H1 (cell line): ENCODE results near the gene CRB2. TPM values are rescaled to one million over a fixed set of nuclear protein-coding genes. Genes with fewer than 3 reads are reported as not detected.

Source experiments
- CTCF ChIA-PET: fragments of 300-600 bp; sonication (Branson Sonifier 250); formaldehyde crosslinking; loops from one replicate; lab custom pipeline; 2021; ENCODE audit not compliant: partially characterized antibody; lab: Charles Lee
- POLR2A ChIA-PET: fragments of 300-600 bp; sonication (Branson Sonifier 250); formaldehyde crosslinking; loops from one replicate; lab custom pipeline; 2021; ENCODE audit warnings: inconsistent platforms; ENCODE audit not compliant: partially characterized antibody; lab: Charles Lee
- DNase-seq, 2 experiments: peaks; one replicate each; pipeline versions ENCODE4 v3.0.0 to v3.0.0-alpha.2; 2010 to 2022; ENCODE audit warnings: low spot score in 2 of 2, low read depth in 1 of 2, mixed read lengths in 1 of 2
- FAIRE-seq: peaks from 2 replicates; lab custom pipeline; 2011; peaks lifted over from hg19 to GRCh38; lab: Jason Lieb, UNC
- H2AFZ ChIP-seq: 2 replicates; pipeline ENCODE4 v1.8.1; 2012; ENCODE audit warnings: low read length, inconsistent platforms
- H2AK5ac ChIP-seq: 2 replicates; pipeline ENCODE4 v1.6.1; 2013; ENCODE audit warnings: low read depth, low read length
- H2BK120ac ChIP-seq: replicated peaks from 2 replicates; pipeline ENCODE3; 2013; ENCODE audit warnings: low read depth, low read length, inconsistent platforms
- H2BK12ac ChIP-seq: 2 replicates; pipeline ENCODE4 v1.6.1; 2013; ENCODE audit warnings: low read depth, low read length
- H2BK15ac ChIP-seq: 2 replicates; pipeline ENCODE4 v1.6.1; 2013; ENCODE audit warnings: low read length
- H2BK20ac ChIP-seq: 2 replicates; pipeline ENCODE4 v1.6.1; 2013; ENCODE audit warnings: low read length
- H2BK5ac ChIP-seq: 2 replicates; pipeline ENCODE4 v1.6.1; 2013; ENCODE audit warnings: low read depth, low read length
- H3K14ac ChIP-seq: 2 replicates; pipeline ENCODE4 v1.6.1; 2013; ENCODE audit warnings: inconsistent platforms; ENCODE audit not compliant: insufficient read length
- H3K18ac ChIP-seq: 2 replicates; pipeline ENCODE4 v1.6.1; 2013; ENCODE audit warnings: low read length; ENCODE audit errors: extremely low read depth
- H3K23ac ChIP-seq: 2 replicates; pipeline ENCODE4 v1.6.1; 2013; ENCODE audit warnings: inconsistent platforms; ENCODE audit not compliant: insufficient read length
- H3K23me2 ChIP-seq: 2 replicates; pipeline ENCODE4 v1.6.1; 2013; ENCODE audit warnings: low read depth, low read length
- H3K27ac ChIP-seq: 2 replicates; pipeline ENCODE4 v1.6.1; 2011; ENCODE audit warnings: low read depth, low read length, inconsistent platforms
- H3K27me3 ChIP-seq, 4 experiments: replicated peaks in 1 of 4; 1 replicate in 1 of 4; 2 replicates in 3 of 4; pipeline versions ENCODE4 v1.6.1 to v1.8.1; 2011 to 2013; ENCODE audit warnings: low read length in 3 of 4, mild to moderate bottlenecking in 3 of 4, inconsistent platforms in 2 of 4, mixed read lengths in 2 of 4, moderate library complexity in 1 of 4; ENCODE audit not compliant: control insufficient read depth in 3 of 4, insufficient read depth in 3 of 4; ENCODE audit errors: extremely low read depth in 1 of 4
- H3K36me3 ChIP-seq, 4 experiments: 2 replicates each; pipeline versions ENCODE4 v1.6.1 to v1.8.1; 2011 to 2013; ENCODE audit warnings: mild to moderate bottlenecking in 4 of 4, low read length in 3 of 4, moderate library complexity in 2 of 4, control low read depth in 1 of 4, inconsistent platforms in 1 of 4; ENCODE audit not compliant: insufficient read depth in 4 of 4, control insufficient read depth in 2 of 4
- H3K4ac ChIP-seq: replicated peaks from 2 replicates; pipeline ENCODE3; 2013; ENCODE audit warnings: low read length, low read depth, mixed read lengths, inconsistent platforms; ENCODE audit not compliant: insufficient read length
- H3K4me1 ChIP-seq, 4 experiments: replicated peaks in 1 of 4; 1 replicate in 1 of 4; 2 replicates in 3 of 4; pipeline versions ENCODE4 v1.6.1 to v1.8.1; 2011 to 2013; ENCODE audit warnings: low read length in 3 of 4, inconsistent platforms in 2 of 4, mixed read lengths in 1 of 4; ENCODE audit not compliant: insufficient read depth in 4 of 4, control insufficient read depth in 3 of 4
- H3K4me2 ChIP-seq, 2 experiments: 2 replicates each; pipeline versions ENCODE4 v1.6.1 to v1.8.1; 2011 to 2013; ENCODE audit warnings: low read depth in 2 of 2, low read length in 2 of 2, control low read depth in 1 of 2, inconsistent platforms in 1 of 2, mild to moderate bottlenecking in 1 of 2; ENCODE audit not compliant: insufficient read depth in 1 of 2
- H3K4me3 ChIP-seq, 4 experiments: fragments of 200-600, 300-600 bp in 1 of 4; sonication (generic), shearing (Covaris generic), sonication (Bioruptor Twin) in 1 of 4; 2 replicates each; pipeline versions ENCODE4 v1.5.1 to v1.8.1; 2011 to 2016; ENCODE audit warnings: low read length in 4 of 4, low read depth in 3 of 4, control low read depth in 2 of 4, inconsistent platforms in 2 of 4, mild to moderate bottlenecking in 2 of 4, mixed read lengths in 1 of 4, moderate library complexity in 1 of 4; ENCODE audit not compliant: insufficient read depth in 2 of 4; ENCODE audit errors: extremely low read depth in 1 of 4
- H3K56ac ChIP-seq: replicated peaks from 2 replicates; pipeline ENCODE3; 2013; ENCODE audit warnings: low read depth, mild to moderate bottlenecking, mixed read lengths, low read length, inconsistent platforms; ENCODE audit not compliant: insufficient read length
- H3K79me1 ChIP-seq: 2 replicates; pipeline ENCODE4 v1.6.1; 2013; ENCODE audit warnings: low read depth, low read length, control low read depth
- H3K79me2 ChIP-seq, 2 experiments: 2 replicates each; pipeline versions ENCODE4 v1.6.1 to v1.8.1; 2012 to 2013; ENCODE audit warnings: low read length in 2 of 2, mild to moderate bottlenecking in 2 of 2, inconsistent platforms in 1 of 2; ENCODE audit not compliant: insufficient read depth in 2 of 2, control insufficient read depth in 1 of 2
- H3K9ac ChIP-seq, 4 experiments: replicated peaks in 1 of 4; 1 replicate in 1 of 4; 2 replicates in 3 of 4; pipeline versions ENCODE4 v1.6.1 to v1.8.1; 2011 to 2013; ENCODE audit warnings: low read depth in 3 of 4, low read length in 3 of 4, control low read depth in 2 of 4, mild to moderate bottlenecking in 2 of 4, moderate library complexity in 2 of 4, inconsistent platforms in 1 of 4; ENCODE audit errors: extremely low read depth in 1 of 4
- H3K9me3 ChIP-seq, 2 experiments: 2 replicates each; pipeline versions ENCODE4 v1.6.1 to v1.8.1; 2012 to 2013; ENCODE audit warnings: mild to moderate bottlenecking in 2 of 2, moderate library complexity in 2 of 2, control low read depth in 1 of 2, inconsistent platforms in 1 of 2, low read depth in 1 of 2, low read length in 1 of 2, mixed read lengths in 1 of 2; ENCODE audit not compliant: insufficient read depth in 2 of 2
- H4K20me1 ChIP-seq, 2 experiments: replicated peaks in 1 of 2; 2 replicates each; pipeline versions ENCODE3 to v1.8.1; 2011 to 2013; ENCODE audit warnings: inconsistent platforms in 2 of 2, low read length in 2 of 2, mild to moderate bottlenecking in 1 of 2; ENCODE audit not compliant: insufficient read depth in 2 of 2, control insufficient read depth in 1 of 2
- H4K5ac ChIP-seq: 2 replicates; pipeline ENCODE4 v1.6.1; 2013; ENCODE audit warnings: low read length, low read depth, mixed read lengths, inconsistent platforms; ENCODE audit not compliant: insufficient read length
- H4K8ac ChIP-seq: 2 replicates; pipeline ENCODE4 v1.8.0; 2013; ENCODE audit warnings: mild to moderate bottlenecking, moderate library complexity, low read length, inconsistent platforms; ENCODE audit not compliant: insufficient read depth; ENCODE audit errors: extremely low read depth
- H4K91ac ChIP-seq: replicated peaks from 2 replicates; pipeline ENCODE3; 2013; ENCODE audit warnings: low read length, mixed read lengths, inconsistent platforms; ENCODE audit not compliant: insufficient read length
- CTBP2 ChIP-seq: IDR thresholded peaks from 2 replicates; pipeline ENCODE4 v1.7.0; 2011; ENCODE audit warnings: borderline replicate concordance, mild to moderate bottlenecking, moderate library complexity, mixed read lengths, low read length; ENCODE audit not compliant: insufficient read depth, insufficient read length
- POLR2A ChIP-seq, 2 experiments: IDR thresholded peaks; 1 replicate in 1 of 2; 2 replicates in 1 of 2; pipeline ENCODE4 v1.6.1; 2011; ENCODE audit warnings: low read depth in 2 of 2, low read length in 2 of 2, mild to moderate bottlenecking in 2 of 2; ENCODE audit errors: control extremely low read depth in 1 of 2
- TEAD4 ChIP-seq: IDR thresholded peaks from 2 replicates; pipeline ENCODE4 v1.6.1; 2012; ENCODE audit warnings: low read depth, low read length, inconsistent platforms, mixed read lengths
- WGBS, 2 experiments: shearing (Covaris generic) in 1 of 2; methylation state at CpG; one replicate each; pipeline versions ENCODE4 v1.1.6 to v1.1.7; 2013 to 2015; ENCODE audit warnings: low lambda C conversion rate in 2 of 2, mixed read lengths in 2 of 2, inconsistent platforms in 1 of 2, low coverage in 1 of 2, missing lambda C conversion rate in 1 of 2; ENCODE audit not compliant: insufficient replicate concordance in 2 of 2, insufficient coverage in 1 of 2, insufficient read length in 1 of 2; ENCODE audit errors: extremely low coverage in 1 of 2, missing lambda C conversion rate in 1 of 2; 5-methylcytosine and 5-hydroxymethylcytosine counted together
- polyA plus RNA-seq, 7 experiments: library from polyadenylated mRNA; depleted of rRNA in 3 of 7; stranded (reverse) in 5 of 7; unstranded in 2 of 7; fragments of >200 nt in 5 of 7; fragments of 200-250 nt in 2 of 7; gene quantifications; 1 replicate in 5 of 7; 2 replicates in 1 of 7; 4 replicates in 1 of 7; pipeline versions ENCODE4 v1.2.1 to v1.2.3, GENCODE V29; 2011 to 2013; ENCODE audit warnings: missing spikeins in 2 of 7, mixed read lengths in 2 of 7
- total RNA-seq: library from RNA; stranded (reverse); fragmentation: NEBNext Ultra II Directional; extraction: Animal tissue kit (Norgen Biotek cat#: 25700); gene quantifications from 2 replicates; pipeline ENCODE4 v1.2.1, GENCODE V29; 2021
- TF ChIP-seq, protein P1 (sequence below): IDR thresholded peaks from 2 replicates; pipeline ENCODE4 v1.6.1; 2011; ENCODE audit warnings: low read depth, mild to moderate bottlenecking, low read length; ENCODE audit not compliant: insufficient read depth

Gene CRB2
- total and polyA plus RNA-seq, 2 of the 8 experiments (the other 6 are each of a cell fraction or from before 2014, with no cell fraction given), result 4.0 to 8.4 TPM

DNA sequence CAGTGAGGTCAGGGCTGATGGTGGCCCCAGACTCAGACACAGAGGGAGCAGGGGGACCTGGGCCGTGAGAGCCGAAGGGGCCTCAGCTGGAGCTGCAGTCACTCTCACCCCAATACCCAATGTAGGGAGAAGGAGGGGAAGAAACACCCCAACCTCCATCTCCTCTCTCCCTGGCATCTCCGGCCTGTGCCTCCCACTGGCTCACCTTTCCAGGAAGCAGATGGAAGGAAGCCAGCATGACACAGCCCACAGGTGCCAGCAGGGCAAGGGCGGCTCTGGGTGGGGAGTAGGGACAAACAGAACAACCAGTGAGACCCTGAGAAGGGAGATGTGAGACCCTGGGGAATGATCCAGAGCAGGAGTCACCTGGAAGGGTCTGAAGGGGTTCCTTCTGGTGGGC lies 3.0 kb upstream of the CRB2 start:
- no peak overlapping the region for H2BK15ac ChIP-seq
- H3K4me3 ChIP-seq, result no peak overlapping the region
- peaks cover 11% of the 10 kb centered on the region for H3K23me2 ChIP-seq
- FAIRE-seq, result no peak
- H3K56ac ChIP-seq, result no peak overlapping the region
- H3K27ac ChIP-seq, result no peak overlapping the region
- no peak overlapping the region for H4K8ac ChIP-seq
- no peak overlapping the region for H2AFZ ChIP-seq
- no peak overlapping the region for H2AK5ac ChIP-seq
- H3K9me3 ChIP-seq, result no peaks in the 10 kb centered on the region
- no peak overlapping the region for H4K5ac ChIP-seq
- H3K36me3 ChIP-seq, result no peaks in the 10 kb centered on the region
- H3K14ac ChIP-seq, result no peak overlapping the region
- no peak overlapping the region for H2BK12ac ChIP-seq
- no peak for TF ChIP-seq CTBP2
- TF ChIP-seq, protein P1, sequence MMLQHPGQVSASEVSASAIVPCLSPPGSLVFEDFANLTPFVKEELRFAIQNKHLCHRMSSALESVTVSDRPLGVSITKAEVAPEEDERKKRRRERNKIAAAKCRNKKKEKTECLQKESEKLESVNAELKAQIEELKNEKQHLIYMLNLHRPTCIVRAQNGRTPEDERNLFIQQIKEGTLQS, result no peak
- no peak for TF ChIP-seq POLR2A (IDR thresholded peaks at IDR 0.05; ENCODE audit: control extremely low read depth in 1 of 2, low read depth in 2 of 2, low read length in 2 of 2)
- TF ChIP-seq TEAD4, result no peak
- DNase-seq, result no peak
- 66% methylated on average over 3 of the region's 4 CpGs; no CpG with 5 or more reads in 1 of the 2 experiments for WGBS, 2 experiments
- no peaks in the 10 kb centered on the region for H3K79me1 ChIP-seq
- H2BK20ac ChIP-seq, result no peak overlapping the region
- ChIA-PET CTCF (interaction anchor here (0.7 to 22.0 kb wide), 9 partner anchors 8 to 245 kb away, joined by 3 to 668 read pairs (median 4); no protein-coding TSS in a partner anchor), POLR2A (interaction anchor here (2.0 kb wide), 1 partner anchor 14 kb away, joined by 5 read pairs; no protein-coding TSS in a partner anchor)
- no peak overlapping the region for H3K18ac ChIP-seq
- no peak overlapping the region for H2BK120ac ChIP-seq
- H4K91ac ChIP-seq, result no peak overlapping the region
- no peak overlapping the region for H3K9ac ChIP-seq
- H2BK5ac ChIP-seq, result no peak overlapping the region
- no peak overlapping the region for H3K23ac ChIP-seq
- no peaks in the 10 kb centered on the region; a peak in 2 of 7 replicates for H3K27me3 ChIP-seq
- H3K4me1 ChIP-seq, result peaks cover 5 to 28% (median 17%) of the 10 kb centered on the region in 4 experiments
- no peaks in the 10 kb centered on the region for H4K20me1 ChIP-seq
- H3K4me2 ChIP-seq, result no peak overlapping the region
- H3K4ac ChIP-seq, result no peak overlapping the region
- H3K79me2 ChIP-seq, result no peaks in the 10 kb centered on the region
